Measurements from ENCODE around the gene MTR. TPM values are rescaled to one million over a fixed set of nuclear protein-coding genes. Genes with fewer than 3 reads are reported as not detected.

The MTR gene
- total RNA-seq, 1 experiment from 2014 or later = 35.5 TPM

DNA sequence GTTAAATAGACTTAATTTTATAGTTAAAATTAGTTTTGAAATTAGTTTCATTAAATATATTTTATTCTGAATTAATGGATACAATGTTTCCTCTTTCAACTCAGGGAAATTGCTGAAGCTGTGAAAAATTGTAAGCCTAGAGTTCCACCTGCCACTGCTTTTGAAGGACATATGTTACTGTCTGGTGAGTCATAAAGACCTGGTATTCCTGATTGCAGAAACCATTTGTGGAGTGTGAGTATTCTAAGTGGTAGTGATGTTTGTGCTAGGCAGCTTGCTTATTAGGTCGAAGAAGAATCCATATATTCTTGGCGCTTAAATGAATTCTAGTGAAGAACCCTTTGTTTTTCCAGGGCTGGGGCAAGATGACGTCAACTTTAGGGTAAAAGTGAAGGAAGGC is 34.0 kb downstream of the MTR start:
- H3K4me2 ChIP-seq (ENCODE audit: insufficient read depth, insufficient read length, low read length) = no peak overlapping the region
- H3K79me2 ChIP-seq (ENCODE audit: insufficient read depth, low read length) = no peaks in the 10 kb centered on the region
- no peak overlapping the region for H3K4me3 Mint-ChIP-seq
- H3K9ac ChIP-seq (ENCODE audit: extremely low read depth, insufficient read length, low read length) = no peak overlapping the region
- TF ChIP-seq CTCF (conservative IDR thresholded peaks at IDR 0.05) = no peak
- no peak overlapping the region for H2BK15ac ChIP-seq (ENCODE audit: low read depth, low read length)
- H3K9me3 Mint-ChIP-seq = no peaks in the 10 kb centered on the region
- no peak for DNase-seq
- no peak overlapping the region for H3K14ac ChIP-seq (ENCODE audit: insufficient read depth, low read length)
- H3K4me1 ChIP-seq (ENCODE audit: insufficient read depth, low read length) = no peaks in the 10 kb centered on the region
- no peak overlapping the region for H3K18ac ChIP-seq (ENCODE audit: insufficient read length, low read depth, low read length)
- no peak overlapping the region for H4K5ac ChIP-seq (ENCODE audit: insufficient read length, low read depth, low read length)
- H3T11ph ChIP-seq (ENCODE audit: low read length) = no peak overlapping the region
- no peak overlapping the region for H3K4ac ChIP-seq (ENCODE audit: low read depth, low read length)
- H3K23me2 ChIP-seq (ENCODE audit: insufficient read length, low read depth, low read length, poor library complexity, severe bottlenecking) = no peaks in the 10 kb centered on the region
- H2BK20ac ChIP-seq (ENCODE audit: low read depth, low read length, poor library complexity, severe bottlenecking) = no peak overlapping the region
- no peak overlapping the region for H2AK5ac ChIP-seq (ENCODE audit: insufficient read length, low read length)
- no peak overlapping the region for H3K27ac Mint-ChIP-seq
- no peaks in the 10 kb centered on the region for H3K27me3 ChIP-seq (ENCODE audit: insufficient read depth, low read length)
- no peaks in the 10 kb centered on the region for H4K20me1 ChIP-seq (ENCODE audit: control insufficient read depth, insufficient read depth, insufficient read length)
- H4K8ac ChIP-seq (replicated peaks; ENCODE audit: insufficient read length, low read depth, low read length) = no peak overlapping the region
- no peaks in the 10 kb centered on the region for H3K9me3 ChIP-seq (ENCODE audit: control insufficient read depth, low read depth, low read length)
- H3K79me1 ChIP-seq (ENCODE audit: insufficient read depth, low read depth, low read length, poor library complexity, severe bottlenecking) = peaks cover 2% of the 10 kb centered on the region
- H2BK120ac ChIP-seq (ENCODE audit: low read depth, low read length, poor library complexity, severe bottlenecking) = no peak overlapping the region
- no peak overlapping the region for H3K56ac ChIP-seq (ENCODE audit: insufficient read length, low read depth, low read length)
- no peaks in the 10 kb centered on the region for H3K27me3 Mint-ChIP-seq (ENCODE audit: low read depth)
- H3K36me3 Mint-ChIP-seq (ENCODE audit: insufficient read depth in 1 of 3, low read depth in 3 of 3) = peaks cover 5 to 51% (median 33%) of the 10 kb centered on the region in 3 experiments; a peak in 6 of 7 replicates
- no peak overlapping the region for H4K91ac ChIP-seq (ENCODE audit: insufficient read length, low read depth, low read length)
- WGBS (ENCODE audit: extremely low coverage, insufficient read length, low lambda C conversion rate) = no CpG with 5 or more reads among the region's 3 CpGs
- H2BK5ac ChIP-seq (ENCODE audit: insufficient read length, low read length) = no peak overlapping the region
- H3K27ac ChIP-seq (ENCODE audit: insufficient read length, low read depth, low read length) = no peak overlapping the region
- H3K4me1 Mint-ChIP-seq = no peaks in the 10 kb centered on the region
- no peak overlapping the region for H2AFZ ChIP-seq (ENCODE audit: low read length)
- H3K23ac ChIP-seq (ENCODE audit: insufficient read length, low read depth, low read length) = no peak overlapping the region
- H2BK12ac ChIP-seq (ENCODE audit: insufficient read length, low read depth, low read length) = no peak overlapping the region
